Stimulated activated CD8-positive, alpha-beta memory T cell treated with anti-CD3 and anti-CD28 coated beads, Interleukin-15, amount 100 ng/mL, for 4 hours (primary cell): ENCODE results near the gene DLG2.

Source experiments
- DNase-seq, 2 donors: peaks; one replicate each; pipeline ENCODE4 v3.0.0-alpha.2; 2020; ENCODE audit warnings: low read depth in 2 of 2

The DLG2 gene

DNA sequence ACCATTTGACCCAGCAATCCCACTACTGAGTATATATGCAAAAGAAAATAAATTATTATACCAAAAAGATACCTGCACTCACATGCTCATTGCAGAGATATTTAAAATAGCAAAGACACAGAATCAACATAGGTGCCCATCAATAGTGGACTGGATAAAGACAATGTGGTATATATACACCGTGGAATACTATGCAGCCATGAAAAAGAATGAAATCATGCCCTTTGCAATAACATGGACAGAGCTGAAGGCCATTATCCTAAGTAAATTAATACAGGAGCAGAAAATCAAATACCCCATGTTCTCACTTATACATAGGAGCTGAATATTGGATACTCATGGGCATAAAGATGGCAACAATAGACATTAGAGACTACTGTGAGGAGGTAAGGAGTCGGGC, 68.7 kb downstream of the DLG2 start:
- DNase-seq = no peak

DNA sequence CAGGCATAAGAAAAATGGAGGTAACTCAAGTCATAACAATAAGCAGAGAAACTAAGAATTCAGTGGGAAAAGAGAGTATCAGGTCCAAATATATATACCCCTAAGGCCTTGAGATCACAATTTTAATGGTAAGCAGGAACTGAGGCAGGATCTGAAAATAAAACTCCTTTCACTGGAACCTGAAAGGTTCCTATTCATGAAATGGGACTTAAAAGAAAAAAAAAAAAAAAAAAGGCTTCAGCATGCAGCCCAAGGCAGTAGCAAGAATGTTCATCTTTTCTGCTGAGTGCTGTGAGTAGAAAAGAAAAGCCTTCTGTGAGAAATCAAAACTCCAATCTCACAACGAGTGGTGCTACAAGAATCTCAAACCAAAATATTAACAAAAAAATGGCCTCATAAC, 75.3 kb downstream of the DLG2 start:
- no peak for DNase-seq

DNA sequence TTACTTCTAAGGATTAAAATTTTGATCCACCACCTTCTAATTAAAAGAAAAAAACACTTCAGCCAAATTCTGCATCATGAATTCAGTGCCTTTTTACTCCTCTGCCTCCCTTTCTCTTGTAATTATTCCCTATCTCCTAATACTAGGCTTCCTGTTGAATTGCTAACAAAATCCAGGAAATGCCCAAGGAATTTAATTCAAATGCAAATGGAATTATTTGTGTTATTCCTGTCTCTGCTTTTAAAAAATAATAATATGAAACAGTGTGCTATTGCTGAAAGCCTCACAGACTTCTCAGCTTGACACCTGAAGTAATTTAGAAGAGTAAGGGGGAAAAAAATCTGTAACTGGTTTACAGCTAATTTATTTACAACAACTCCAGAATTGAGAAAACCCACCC, 85.5 kb downstream of the DLG2 start:
- no peak for DNase-seq

DNA sequence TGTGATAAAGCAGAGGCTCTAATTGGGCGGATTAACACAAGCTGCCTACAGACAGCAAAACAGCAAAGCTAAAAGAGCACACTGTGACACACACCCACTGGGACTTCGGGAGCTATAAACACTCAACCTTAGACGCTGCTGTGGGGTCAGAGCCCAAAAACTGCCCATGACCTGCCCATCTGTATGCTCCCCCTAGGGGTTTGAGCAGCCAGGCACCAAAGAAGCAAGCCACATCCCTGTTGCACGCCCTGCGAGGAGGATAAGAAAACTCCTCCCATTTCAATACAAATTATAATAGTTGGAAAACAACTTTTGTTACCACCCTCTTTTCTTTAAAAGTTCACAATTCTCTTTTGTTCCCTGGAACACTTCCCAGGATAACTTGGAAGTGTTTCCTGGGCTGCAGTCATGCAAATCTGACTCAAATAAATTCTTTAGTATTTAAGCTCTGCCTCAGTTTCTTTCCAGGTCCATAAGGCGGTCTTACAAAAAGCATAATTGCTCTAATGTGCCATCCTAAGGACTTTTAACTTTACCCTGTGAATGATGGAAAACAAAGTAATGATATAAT, 86.4 kb downstream of the DLG2 start:
- DNase-seq = no peak

DNA sequence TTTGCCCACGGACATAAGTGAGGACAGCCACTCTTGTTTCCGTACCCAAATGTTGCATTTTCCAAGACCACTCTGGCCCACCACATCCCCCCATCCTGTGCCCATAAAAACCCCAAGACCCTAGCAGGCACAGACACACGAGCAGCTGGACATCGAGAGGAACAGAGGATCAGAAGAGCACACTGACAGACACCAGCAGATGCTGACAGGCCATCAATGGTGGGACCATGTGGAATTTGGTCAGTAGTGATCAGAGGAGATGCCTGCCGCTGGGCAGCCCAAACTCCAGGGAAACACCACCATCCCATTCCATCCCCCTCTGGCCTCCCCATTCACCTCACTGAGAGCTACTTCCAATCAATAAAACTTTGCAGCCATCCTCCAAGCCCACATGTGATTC, 87.0 kb downstream of the DLG2 start:
- DNase-seq = no peak

DNA sequence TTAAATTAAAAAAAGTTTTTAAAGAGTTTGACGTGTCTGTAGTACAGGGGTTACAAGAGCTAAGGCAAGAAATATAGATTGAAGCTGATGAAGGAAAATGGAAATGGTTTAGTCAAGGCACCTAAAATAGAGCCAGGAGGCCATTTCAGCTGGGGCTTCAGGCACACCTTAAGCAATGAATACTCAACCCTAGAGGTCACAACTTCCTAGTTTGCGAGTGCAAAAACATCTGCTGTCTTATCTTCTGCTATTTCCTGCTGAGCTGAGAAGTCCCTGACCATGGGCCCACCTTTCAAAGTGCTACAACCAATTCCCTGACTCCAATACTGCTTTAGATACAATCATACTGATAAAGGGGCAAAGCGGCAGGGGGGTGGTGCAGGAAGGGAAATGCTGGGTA, 87.4 kb downstream of the DLG2 start:
- no peak for DNase-seq

DNA sequence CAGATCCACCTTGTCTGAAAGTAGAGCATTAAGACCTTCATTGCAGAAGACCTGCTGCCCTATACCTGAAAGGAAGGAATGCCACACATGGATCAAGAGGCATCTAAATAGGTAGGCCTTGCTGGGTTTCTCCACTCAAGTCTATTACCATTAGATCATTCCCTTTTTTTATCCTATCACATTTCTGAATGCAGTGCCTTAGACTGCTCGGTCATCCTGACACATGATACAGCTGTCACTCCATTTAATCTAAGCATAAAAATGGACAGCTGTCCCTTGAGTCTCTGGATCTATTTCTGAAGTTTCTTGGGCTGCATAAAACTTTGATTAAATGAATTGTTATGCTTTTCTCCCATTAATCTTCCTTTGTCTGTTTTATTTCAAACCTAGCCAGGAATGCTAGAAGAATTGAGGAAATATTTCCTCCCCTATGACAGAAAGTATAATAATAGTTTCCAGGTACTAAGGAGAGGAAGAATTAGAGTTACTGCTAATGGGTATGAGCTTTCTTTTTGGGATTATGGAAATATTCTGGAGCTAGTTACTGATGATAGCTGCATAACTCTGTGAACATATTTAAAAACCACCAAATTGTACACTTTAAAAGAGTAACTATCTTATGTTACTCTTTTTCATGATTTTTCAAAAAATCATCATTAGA, 88.0 kb downstream of the DLG2 start:
- DNase-seq = no peak

DNA sequence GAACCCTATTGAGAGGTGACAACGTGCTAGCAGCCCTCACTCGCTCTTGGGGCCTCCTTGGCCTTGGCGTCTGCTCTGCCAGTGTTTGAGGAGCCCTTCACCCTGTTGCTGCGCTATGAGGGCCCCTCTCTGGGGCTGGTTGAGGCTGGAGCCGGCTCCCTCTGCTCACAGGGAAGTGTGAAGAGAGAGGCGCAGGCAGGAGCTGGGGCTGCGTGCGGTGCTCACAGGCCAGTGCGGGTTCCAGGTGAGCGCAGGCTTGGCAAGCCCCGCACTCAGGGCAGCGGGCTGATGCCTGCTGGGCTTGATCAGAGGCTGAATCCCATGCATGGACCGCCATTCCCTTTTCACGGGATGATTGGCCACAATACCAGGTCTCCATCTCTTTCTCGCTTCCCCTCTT, 90.7 kb downstream of the DLG2 start:
- DNase-seq = no peak

DNA sequence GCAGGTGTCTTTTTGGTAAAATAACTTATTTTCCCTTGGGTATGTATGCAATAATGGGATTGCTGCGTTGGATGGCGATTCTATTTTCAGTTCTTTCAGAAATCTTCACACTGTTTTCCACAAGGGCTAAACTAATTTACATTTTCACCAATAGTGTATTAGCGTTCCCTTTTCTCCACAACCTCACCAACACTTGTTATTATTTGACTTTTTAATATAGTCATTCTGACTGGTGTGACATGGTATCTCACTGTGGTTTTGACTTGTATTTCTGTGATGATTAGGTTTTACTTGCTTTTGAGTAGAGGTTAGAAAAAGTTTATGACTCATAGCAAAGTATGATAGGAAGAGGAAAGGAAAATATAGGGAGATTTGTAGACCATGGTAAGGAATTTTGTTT, 92.3 kb downstream of the DLG2 start:
- no peak for DNase-seq

DNA sequence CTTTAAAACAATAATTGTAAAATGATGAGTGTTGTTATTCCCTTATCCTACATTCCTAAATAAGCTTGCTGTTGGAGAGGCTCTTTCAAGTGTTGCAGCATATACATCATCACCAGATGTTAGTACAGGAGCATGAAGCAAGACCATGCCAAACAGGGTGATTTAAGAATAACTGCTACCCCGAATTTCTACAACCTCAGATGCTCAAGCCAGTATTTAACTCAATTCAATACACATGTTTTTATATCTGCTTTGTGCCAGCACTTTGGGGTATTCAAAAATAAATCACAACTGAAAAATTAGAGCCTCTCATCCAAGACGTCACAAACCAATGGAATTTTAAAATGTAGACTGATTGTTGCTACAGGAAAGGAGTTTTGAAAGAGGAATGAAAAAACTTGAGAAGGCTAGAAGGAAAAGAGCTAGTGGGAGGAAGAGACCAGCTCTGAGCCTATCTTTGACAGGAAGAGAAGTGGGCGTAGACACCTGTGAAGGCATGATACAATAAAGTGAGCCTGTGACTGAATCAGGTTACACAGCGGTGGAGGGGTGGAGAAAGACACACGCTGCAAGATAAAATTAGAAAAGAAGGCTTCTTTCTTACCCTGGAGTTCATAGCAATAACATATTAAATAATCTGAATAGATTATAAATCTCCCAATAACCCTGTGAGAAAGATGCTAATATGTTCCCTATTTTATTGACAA, 95.8 kb downstream of the DLG2 start:
- DNase-seq = no peak

DNA sequence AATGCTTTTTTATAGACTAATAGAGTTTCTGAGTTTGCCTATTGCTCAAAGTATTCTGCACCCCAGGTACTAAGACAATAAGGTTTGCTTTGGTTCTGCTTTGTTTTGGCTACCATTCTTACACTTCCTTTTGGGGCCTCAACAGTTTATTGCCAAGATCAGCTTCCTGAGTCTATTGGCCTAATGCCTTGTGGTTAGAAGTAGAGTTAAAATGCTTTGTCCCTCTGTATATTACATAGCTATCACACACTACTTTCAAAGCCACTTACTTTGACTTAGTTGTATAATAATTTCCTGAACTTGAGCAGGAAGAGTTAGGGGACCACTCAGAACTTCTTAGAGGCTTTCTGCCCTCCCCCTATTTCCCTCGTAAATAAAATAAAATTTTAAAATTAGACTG, 96.5 kb downstream of the DLG2 start:
- no peak for DNase-seq

DNA sequence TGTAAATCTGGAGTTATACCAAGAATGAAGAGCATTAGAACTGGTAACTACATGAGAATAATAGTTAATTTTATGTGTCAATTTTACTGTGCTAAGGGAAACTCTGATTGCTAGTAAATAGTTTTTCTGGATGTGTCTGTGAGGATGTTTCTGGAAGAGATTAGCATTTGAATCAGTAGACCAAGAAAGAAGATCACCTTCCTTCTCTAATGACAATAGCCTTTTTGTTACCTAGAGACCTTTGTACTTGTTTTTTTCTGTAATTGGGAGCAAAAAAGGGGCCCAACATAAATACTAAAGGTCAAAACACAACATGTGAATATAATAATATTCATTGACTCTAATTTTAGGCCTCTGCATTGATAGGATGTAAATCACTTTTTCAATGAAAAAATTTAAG, 100.6 kb downstream of the DLG2 start:
- DNase-seq = no peak

DNA sequence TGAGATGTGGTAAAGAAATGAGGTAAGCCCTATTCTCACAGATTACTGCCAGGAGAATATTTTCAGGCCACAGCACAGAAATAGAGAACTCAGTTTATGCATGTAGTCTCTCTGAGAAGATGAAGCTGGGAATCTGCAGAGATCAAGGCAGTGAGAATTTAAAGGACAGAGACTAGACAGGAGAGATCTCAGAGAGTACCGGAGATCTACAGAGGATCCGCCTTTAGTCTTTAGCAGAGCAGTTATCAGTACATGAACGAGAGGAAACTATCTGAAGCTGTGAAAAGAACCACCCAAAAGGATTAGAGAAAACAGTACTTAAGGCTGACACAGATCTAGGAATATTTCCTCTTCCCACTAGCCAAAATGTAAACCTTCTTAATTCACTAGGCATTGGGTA, 101.5 kb downstream of the DLG2 start:
- DNase-seq = no peak

DNA sequence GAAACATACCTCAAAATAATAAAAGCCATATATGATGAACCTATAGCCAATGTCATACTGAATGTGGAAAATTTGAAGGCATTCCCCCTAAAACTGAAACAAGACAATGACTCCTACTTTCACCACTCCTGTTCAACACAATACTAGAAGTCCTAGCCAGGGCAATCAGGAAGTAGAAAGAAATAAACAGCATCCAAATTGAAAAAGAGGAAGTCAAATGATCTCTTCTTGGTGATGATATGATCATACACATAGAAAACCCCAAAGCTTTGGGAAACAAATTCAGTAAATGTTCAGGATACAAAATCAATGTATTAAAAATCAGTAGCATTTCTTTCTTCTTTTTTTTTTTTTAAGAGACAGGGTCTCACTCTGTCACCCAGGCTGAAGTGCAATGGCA, 109.9 kb downstream of the DLG2 start:
- no peak for DNase-seq

DNA sequence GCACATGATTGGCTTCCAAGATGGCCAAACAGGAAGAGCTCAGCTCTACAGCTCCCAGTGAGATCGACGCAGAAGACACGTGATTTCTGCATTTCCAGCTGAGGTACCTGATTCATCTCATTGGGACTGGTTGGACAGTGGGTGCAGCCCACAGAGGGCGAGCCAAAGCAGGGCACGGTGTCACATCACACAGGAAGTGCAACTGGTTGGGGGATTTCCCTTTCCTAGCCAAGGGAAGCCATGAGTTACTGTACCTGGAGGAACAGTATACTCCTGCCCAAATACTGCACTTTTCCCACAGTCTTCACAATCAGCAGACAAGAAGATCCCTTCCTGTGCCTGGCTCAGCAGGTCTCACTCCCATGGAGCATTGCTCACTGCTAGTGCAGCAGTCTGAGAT, 131.2 kb downstream of the DLG2 start:
- no peak for DNase-seq

DNA sequence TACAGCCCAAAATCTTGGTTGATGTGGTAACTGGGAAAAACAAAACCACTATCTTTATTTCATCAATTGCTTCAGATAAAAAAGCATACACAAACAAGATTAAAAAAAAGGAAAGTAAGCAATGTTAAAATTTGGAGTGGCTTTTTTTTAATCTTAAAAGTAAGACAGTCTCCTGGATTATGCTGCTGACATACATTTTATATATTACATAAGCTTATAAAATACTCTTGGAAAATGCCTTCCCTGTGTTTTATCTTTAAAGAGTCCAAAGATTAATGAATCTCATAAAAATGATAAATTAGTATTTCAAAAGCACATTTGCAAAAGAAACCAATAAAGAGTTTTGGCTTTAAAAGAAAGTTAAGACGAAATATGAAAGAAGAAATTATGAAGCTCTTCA, 132.7 kb downstream of the DLG2 start:
- no peak for DNase-seq

DNA sequence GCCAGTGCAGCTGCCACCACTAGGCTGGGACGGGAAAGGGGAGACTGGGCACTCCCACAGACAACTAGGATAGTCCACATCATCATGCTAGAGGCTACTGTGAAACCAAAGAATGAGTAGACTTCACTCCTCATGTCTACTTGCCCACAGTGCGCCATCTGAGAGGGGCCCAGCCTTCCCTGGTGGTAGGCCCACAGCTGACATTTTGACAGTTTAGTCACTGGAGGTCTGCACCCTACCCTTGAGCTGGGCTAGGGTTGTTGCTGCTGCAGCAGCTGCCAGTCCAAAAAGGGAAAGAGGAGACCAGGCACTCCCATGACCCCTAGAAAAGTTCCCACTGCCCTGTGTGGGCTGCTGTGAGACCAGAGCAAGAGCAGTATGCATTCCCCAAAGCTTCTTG, 141.2 kb downstream of the DLG2 start:
- DNase-seq = no peak

DNA sequence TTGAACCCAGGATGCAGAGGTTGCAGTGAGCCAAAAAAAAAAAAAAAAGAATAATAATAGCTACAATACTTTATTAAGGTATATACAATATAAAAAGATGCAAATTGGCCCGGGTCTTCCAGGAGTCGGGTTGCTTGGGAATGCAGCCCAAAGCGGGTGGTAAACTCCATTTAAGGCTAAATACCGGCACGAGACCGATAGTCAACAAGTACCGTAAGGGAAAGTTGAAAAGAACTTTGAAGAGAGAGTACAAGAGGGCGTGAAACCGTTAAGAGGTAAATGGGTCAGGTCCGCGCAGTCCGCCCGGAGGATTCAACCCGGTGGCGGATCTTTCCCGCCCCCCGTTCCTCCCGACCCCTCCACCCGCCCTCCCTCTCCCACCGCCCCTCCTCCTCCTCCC, 143.3 kb downstream of the DLG2 start:
- no peak for DNase-seq

DNA sequence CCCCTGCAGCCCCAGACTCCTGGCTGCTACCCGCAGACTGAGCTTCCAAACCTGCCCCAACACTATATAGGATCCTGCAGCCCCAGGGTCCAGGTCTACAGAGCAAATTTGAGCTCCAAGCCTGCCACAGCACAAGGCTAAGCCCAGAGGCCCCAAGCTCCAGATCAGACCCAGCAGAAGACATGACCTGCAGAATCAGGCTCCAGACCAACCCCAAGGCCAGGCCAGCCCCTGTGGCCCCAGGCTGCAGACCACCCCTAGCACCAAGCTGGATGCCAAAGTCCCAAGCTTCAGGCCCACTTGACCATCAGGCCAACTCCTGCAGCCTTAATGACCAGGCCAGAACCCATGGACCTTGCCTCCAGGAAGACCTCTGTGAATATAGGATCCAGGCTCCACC, 145.3 kb downstream of the DLG2 start:
- no peak for DNase-seq

DNA sequence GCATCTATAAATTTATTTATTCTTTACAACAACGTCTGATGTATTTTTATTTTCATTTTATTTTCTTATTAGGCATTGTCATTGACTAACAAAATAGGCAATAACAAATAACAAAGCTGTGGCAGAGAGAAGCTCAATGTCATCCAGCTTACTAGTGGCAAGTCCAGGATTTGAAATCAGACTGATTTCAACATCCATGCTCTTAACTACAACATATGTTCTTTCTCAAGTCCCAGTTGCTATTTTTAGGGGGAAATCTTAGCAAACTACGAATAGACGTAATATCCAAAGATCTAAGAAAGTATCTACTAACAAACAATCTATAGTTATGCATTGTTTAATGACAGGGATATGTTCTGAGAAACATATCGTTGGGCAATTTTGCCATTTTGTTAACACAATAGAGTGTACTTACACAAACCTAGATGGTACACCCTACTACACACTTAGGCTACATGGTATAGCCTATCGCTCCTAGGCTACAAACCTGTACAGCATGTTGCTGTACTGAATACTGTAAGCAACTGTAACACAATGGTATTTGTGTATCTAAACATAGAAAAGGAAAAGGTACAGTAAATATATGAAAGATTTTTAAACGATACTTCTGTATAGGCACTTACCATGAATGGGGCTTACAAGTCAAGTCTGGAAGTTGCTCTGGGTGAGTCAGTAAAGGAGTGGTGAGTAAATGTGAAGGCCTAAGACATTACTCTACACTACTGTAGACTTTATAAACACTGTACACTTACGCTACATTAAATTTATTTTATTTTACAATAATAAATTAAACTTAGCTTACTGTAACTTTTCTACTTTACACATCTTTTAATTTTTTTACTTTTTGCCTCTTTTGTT, 151.3 kb downstream of the DLG2 start:
- no peak for DNase-seq

DNA sequence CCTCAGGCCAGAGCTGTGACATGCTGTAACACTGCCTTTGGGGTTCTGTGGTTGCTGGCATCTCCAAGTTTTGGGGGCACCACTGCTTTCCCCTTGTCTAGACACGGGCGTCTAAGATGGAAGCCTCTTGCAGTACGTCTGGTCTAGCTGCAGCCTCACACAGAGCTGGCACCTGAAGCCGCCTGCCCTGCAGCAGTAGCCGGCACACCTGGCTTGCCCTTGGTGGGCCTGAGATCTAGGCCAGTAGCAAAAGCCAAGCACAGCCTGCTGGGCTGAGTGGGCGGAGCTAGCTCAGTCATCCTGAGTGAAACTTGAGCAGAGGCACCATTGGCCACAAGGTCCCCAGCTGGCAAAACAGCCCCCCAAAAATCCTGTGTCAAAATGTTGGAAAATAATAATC, 154.2 kb downstream of the DLG2 start:
- DNase-seq = no peak

DNA sequence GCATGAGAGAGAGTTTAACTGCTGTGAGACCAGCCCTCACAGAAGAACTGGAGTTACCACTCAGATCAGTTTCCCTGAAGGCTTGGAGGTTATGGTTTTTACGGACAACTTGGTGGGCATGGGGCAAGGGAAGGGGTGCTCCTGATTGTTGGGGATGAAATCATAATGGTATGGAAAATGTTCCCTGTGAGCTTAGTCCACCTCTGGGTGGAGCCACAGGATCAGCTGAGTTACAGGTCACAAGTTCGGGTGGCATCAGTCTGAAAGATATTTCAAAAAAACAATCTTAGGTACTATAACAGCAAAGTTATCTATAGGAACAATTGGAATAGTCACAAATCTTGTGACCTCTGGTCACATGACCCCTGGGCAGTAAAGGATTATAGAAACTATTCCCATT, 162.9 kb downstream of the DLG2 start:
- no peak for DNase-seq

DNA sequence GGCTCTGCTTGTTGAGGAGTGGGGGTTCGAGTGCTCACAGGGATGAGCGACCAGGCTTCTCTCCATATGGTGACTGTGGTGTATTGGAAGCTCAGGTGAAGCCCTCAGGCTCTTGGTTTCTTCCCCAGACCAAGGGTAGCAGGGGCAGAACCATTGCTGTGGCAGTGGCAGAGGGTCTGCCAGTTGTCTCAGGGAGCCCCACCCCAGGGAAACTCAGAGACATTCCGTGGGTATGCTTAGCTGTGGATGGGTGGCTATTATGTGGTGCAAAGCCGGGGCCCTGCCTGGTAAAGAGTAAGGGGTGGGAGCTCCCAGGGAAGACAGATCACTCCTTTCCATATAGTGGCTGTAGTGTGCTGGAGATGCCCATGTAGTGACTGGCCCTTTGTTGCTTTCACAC, 167.8 kb downstream of the DLG2 start:
- DNase-seq = no peak
